A673 (cell line): ENCODE data around the gene CWC27. TPM values are rescaled to one million over a fixed set of nuclear protein-coding genes. Genes with fewer than 3 reads are reported as not detected.

ENCODE experiments used
- BruUV-seq: library from RNA; stranded (reverse); fragments of 400-500 nt; replicated peaks from 2 replicates; lab custom pipeline; 2021; lab: Mats Ljungman, UMichigan
- CTCF ChIA-PET: fragments of 300-600 bp; sonication (Branson Sonifier 250); formaldehyde crosslinking; loops from one replicate; lab custom pipeline; 2022; ENCODE audit warnings: antibody characterized with exemption; lab: Charles Lee
- POLR2A ChIA-PET: fragments of 300-600 bp; sonication (Branson Sonifier 250); formaldehyde crosslinking; loops from one replicate; lab custom pipeline; 2022; ENCODE audit warnings: antibody characterized with exemption; ENCODE audit not compliant: low non-redundant PET; lab: Charles Lee
- DNase-seq: peaks from one replicate; pipeline ENCODE4 v3.0.0-alpha.2; 2015; ENCODE audit warnings: low spot score
- H3K27ac ChIP-seq: fragments of 200-600 bp; sonication (generic); 2 replicates; pipeline ENCODE4 v1.5.1; 2016; ENCODE audit warnings: mixed run types, low read depth, mild to moderate bottlenecking, mixed read lengths, antibody characterized with exemption, low read length; ENCODE audit not compliant: poor library complexity, severe bottlenecking
- H3K27me3 ChIP-seq: fragments of 200-600 bp; sonication (generic); replicated peaks from 2 replicates; pipeline ENCODE4 v1.6.1; 2017; ENCODE audit warnings: mixed run types, low read depth, mild to moderate bottlenecking, mixed read lengths, antibody characterized with exemption, low read length; ENCODE audit not compliant: insufficient read depth, poor library complexity
- H3K36me3 ChIP-seq: fragments of 200-600 bp; sonication (generic); 2 replicates; pipeline ENCODE4 v1.6.1; 2016; ENCODE audit warnings: mixed run types, mild to moderate bottlenecking, mixed read lengths, antibody characterized with exemption, low read length; ENCODE audit not compliant: insufficient read depth, poor library complexity, severe bottlenecking
- H3K4me1 ChIP-seq: fragments of 200-600 bp; sonication (generic); 2 replicates; pipeline ENCODE4 v1.6.1; 2017; ENCODE audit warnings: mixed run types, mild to moderate bottlenecking, mixed read lengths, antibody characterized with exemption, low read length; ENCODE audit not compliant: insufficient read depth, poor library complexity, severe bottlenecking
- H3K4me3 ChIP-seq: fragments of 200-600 bp; sonication (generic); 2 replicates; pipeline ENCODE4 v1.5.1; 2016; ENCODE audit warnings: low read depth, mixed run types, mild to moderate bottlenecking, mixed read lengths, low read length; ENCODE audit not compliant: poor library complexity, severe bottlenecking
- H3K9me3 ChIP-seq: fragments of 200-600 bp; sonication (generic); 2 replicates; pipeline ENCODE4 v1.6.1; 2016; ENCODE audit warnings: mixed run types, low read depth, mild to moderate bottlenecking, mixed read lengths, antibody characterized with exemption, low read length; ENCODE audit not compliant: poor library complexity, severe bottlenecking
- EZH2 ChIP-seq: fragments of 200-600 bp; sonication (generic); IDR thresholded peaks from 2 replicates; pipeline ENCODE4 v1.6.1; 2017; ENCODE audit warnings: borderline replicate concordance, low read depth, mild to moderate bottlenecking, mixed read lengths, antibody characterized with exemption, low read length; ENCODE audit not compliant: poor library complexity, severe bottlenecking
- intact Hi-C: fragments of 100-400 bp; cut with micrococcal nuclease; formaldehyde crosslinking; loops from one replicate; pipeline ENCODE4 v1.10.0; 2022; ENCODE audit not compliant: unreplicated experiment
- total RNA-seq: library from RNA; stranded (reverse); gene quantifications from 2 replicates; pipeline ENCODE4 v1.2.3, GENCODE V29; 2021
- TF ChIP-seq, protein P1 (sequence below): fragments of 300-800, 200-600 bp; sonication (generic); conservative IDR thresholded peaks from 2 replicates; pipeline ENCODE4 v1.5.1; 2017; ENCODE audit warnings: low read depth, mild to moderate bottlenecking, antibody characterized with exemption, low read length, moderate library complexity, mixed read lengths

The CWC27 gene
- total RNA-seq, 1 experiment from 2014 or later = 38.0 TPM

DNA sequence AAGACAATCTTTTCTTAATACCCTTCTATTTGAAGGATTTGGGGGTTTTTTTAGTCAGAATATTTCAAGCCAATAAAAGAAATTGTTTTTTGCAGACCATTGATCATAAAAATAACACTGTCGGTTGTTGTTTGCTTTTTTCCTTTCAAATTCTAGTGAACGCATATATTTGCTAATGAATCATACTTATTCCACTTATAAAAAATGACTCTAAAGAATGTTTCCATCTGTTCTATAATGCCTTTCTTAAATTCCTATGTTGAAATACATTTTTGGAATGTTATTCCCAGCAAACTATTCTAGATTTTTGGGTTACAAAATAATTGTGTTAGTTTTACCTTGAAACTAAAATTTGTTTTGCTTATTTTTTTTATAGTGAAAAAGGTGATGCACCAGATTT lies 32.2 kb downstream of the CWC27 start:
- no peak overlapping the region for H3K4me3 ChIP-seq
- BruUV-seq = no TSS peak
- no peak for DNase-seq
- no peaks in the 10 kb centered on the region for H3K4me1 ChIP-seq
- no peaks in the 10 kb centered on the region for H3K9me3 ChIP-seq
- H3K27me3 ChIP-seq = no peaks in the 10 kb centered on the region
- POLR2A ChIA-PET = no interaction called here
- H3K27ac ChIP-seq = no peak overlapping the region
- CTCF ChIA-PET = no interaction called here
- intact Hi-C loops = no loop called here
- no peaks in the 10 kb centered on the region for H3K36me3 ChIP-seq
- TF ChIP-seq, protein P1, sequence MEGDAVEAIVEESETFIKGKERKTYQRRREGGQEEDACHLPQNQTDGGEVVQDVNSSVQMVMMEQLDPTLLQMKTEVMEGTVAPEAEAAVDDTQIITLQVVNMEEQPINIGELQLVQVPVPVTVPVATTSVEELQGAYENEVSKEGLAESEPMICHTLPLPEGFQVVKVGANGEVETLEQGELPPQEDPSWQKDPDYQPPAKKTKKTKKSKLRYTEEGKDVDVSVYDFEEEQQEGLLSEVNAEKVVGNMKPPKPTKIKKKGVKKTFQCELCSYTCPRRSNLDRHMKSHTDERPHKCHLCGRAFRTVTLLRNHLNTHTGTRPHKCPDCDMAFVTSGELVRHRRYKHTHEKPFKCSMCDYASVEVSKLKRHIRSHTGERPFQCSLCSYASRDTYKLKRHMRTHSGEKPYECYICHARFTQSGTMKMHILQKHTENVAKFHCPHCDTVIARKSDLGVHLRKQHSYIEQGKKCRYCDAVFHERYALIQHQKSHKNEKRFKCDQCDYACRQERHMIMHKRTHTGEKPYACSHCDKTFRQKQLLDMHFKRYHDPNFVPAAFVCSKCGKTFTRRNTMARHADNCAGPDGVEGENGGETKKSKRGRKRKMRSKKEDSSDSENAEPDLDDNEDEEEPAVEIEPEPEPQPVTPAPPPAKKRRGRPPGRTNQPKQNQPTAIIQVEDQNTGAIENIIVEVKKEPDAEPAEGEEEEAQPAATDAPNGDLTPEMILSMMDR = no peak

DNA sequence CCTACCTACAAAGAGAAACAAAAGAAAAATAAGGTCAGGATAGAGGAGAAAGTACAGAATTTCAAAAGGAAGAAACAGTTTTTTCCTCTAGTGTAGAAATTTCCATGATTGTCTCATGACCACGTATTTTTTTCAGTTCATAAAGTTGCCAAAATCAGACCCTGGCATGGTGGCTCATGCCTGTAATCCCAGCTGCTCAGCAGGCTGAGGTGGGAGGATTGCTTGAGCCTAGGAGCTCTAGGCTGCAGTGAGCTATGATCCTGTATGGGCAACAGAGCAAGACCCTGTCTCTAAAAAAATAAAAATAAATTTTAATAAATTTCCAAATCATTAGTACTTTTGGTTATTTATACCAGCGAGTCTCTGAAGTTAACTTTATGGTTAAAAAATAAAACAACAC lies 37.8 kb downstream of the CWC27 start:
- POLR2A ChIA-PET = no interaction called here

DNA sequence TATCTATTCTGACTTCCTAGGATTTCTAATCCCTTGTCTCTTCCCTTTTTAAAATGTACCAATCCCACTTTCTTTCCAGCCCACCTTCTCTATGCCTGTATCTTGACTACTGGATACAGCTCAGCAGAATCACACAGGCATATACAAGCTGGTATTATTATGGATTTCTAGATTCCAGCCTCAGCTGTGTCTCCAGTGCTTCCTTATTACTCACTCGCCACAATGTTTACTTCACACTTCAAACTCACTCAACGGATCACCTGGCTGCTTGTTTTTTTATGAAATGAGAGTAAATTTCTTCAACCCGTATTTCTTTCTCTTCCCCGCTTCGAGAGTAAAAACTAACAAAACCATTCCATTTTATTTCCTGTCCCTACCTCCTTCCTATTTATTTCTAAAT lies 38.8 kb downstream of the CWC27 start:
- Histone ChIP-seq H3K27me3 (no peaks in the 10 kb centered on the region), H3K4me1 (no peaks in the 10 kb centered on the region), H3K27ac (no peak overlapping the region), H3K9me3 (no peaks in the 10 kb centered on the region), H3K4me3 (no peak overlapping the region), H3K36me3 (peaks cover 3% of the 10 kb centered on the region)
- ChIA-PET POLR2A (no interaction called here), CTCF (interaction anchor here (0.6 kb wide), 1 partner anchor 655 kb away, joined by 6 read pairs; no protein-coding TSS in a partner anchor)
- no peak for DNase-seq
- TF ChIP-seq EZH2 = no peak
- TF ChIP-seq, protein P1 = no peak
- intact Hi-C loops = no loop called here
- BruUV-seq = no TSS peak

More for the DNA sequence above, 37.8 kb downstream of the CWC27 start:
- CTCF ChIA-PET = no interaction called here
- intact Hi-C loops = no loop called here
- no peak for TF ChIP-seq EZH2
- TF ChIP-seq, protein P1 = no peak
- BruUV-seq = no TSS peak
- H3K4me1 ChIP-seq = no peaks in the 10 kb centered on the region
- peaks cover 3% of the 10 kb centered on the region for H3K36me3 ChIP-seq
- H3K9me3 ChIP-seq = no peaks in the 10 kb centered on the region
- no peak overlapping the region for H3K4me3 ChIP-seq
- no peak for DNase-seq
- no peaks in the 10 kb centered on the region for H3K27me3 ChIP-seq
- no peak overlapping the region for H3K27ac ChIP-seq
